Ishikawa (cell line): Measurements from ENCODE around the gene EEPD1.

Experiments used
- CEBPB ChIP-seq: IDR thresholded peaks from 2 replicates; pipeline ENCODE4 v1.6.1; 2012
- CREB1 ChIP-seq: IDR thresholded peaks from 2 replicates; pipeline ENCODE4 v1.6.1; 2012; ENCODE audit warnings: low read depth
- EP300 ChIP-seq: IDR thresholded peaks from 2 replicates; pipeline ENCODE4 v1.6.1; 2012; ENCODE audit warnings: borderline replicate concordance
- NFIC ChIP-seq: IDR thresholded peaks from 2 replicates; pipeline ENCODE4 v1.6.1; 2012
- RAD21 ChIP-seq: IDR thresholded peaks from 2 replicates; pipeline ENCODE4 v1.6.1; 2012; ENCODE audit warnings: low read depth
- TAF1 ChIP-seq: IDR thresholded peaks from 2 replicates; pipeline ENCODE4 v1.6.1; 2012; ENCODE audit warnings: low read depth, mild to moderate bottlenecking
- TCF12 ChIP-seq: IDR thresholded peaks from 2 replicates; pipeline ENCODE4 v1.6.1; 2012; ENCODE audit warnings: low read depth
- TEAD4 ChIP-seq: IDR thresholded peaks from 2 replicates; pipeline ENCODE4 v1.6.1; 2012
- YY1 ChIP-seq: IDR thresholded peaks from 2 replicates; pipeline ENCODE4 v1.6.1; 2012; ENCODE audit warnings: low read depth
- ZBTB7A ChIP-seq: IDR thresholded peaks from 2 replicates; pipeline ENCODE4 v1.6.1; 2012; ENCODE audit warnings: low read depth
- TF ChIP-seq, protein P1 (sequence below): IDR thresholded peaks from 2 replicates; pipeline ENCODE4 v1.6.1; 2012
- TF ChIP-seq, protein P2 (sequence below): IDR thresholded peaks from 2 replicates; pipeline ENCODE4 v1.6.1; 2012
- TF ChIP-seq, protein P3 (sequence below): IDR thresholded peaks from 2 replicates; pipeline ENCODE4 v1.6.1; 2012; ENCODE audit warnings: low read depth, mild to moderate bottlenecking

DNA sequence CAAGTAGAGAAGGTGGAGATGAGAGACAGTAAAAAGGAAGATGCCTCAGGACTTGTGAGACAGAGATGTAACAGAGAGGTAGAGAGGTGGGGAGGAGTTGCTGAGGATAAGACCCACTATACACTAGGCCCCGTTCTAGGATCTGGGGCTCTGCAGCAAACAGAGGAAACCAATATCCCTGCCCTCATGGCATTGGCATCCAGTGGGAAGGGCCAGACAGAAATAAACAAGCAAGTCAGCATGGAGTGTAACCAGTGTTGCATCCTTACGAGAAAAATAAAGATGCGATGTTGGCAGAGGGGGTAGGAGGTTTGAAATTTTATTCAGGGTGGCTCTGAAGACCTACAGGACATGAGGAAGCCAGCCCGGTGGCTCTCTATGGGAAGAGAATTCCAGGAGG, 22.0 kb upstream of the EEPD1 start:
- TF ChIP-seq, protein P1, sequence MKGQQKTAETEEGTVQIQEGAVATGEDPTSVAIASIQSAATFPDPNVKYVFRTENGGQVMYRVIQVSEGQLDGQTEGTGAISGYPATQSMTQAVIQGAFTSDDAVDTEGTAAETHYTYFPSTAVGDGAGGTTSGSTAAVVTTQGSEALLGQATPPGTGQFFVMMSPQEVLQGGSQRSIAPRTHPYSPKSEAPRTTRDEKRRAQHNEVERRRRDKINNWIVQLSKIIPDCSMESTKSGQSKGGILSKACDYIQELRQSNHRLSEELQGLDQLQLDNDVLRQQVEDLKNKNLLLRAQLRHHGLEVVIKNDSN = no peak
- TF ChIP-seq RAD21 (no peak), ZBTB7A (no peak), TAF1 (no peak), YY1 (no peak), TCF12 (no peak), TEAD4 (no peak), NFIC (no peak), EP300 (no peak), CEBPB (no peak), CREB1 (no peak)
- TF ChIP-seq, protein P2, sequence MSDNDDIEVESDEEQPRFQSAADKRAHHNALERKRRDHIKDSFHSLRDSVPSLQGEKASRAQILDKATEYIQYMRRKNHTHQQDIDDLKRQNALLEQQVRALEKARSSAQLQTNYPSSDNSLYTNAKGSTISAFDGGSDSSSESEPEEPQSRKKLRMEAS = no peak
- TF ChIP-seq, protein P3, sequence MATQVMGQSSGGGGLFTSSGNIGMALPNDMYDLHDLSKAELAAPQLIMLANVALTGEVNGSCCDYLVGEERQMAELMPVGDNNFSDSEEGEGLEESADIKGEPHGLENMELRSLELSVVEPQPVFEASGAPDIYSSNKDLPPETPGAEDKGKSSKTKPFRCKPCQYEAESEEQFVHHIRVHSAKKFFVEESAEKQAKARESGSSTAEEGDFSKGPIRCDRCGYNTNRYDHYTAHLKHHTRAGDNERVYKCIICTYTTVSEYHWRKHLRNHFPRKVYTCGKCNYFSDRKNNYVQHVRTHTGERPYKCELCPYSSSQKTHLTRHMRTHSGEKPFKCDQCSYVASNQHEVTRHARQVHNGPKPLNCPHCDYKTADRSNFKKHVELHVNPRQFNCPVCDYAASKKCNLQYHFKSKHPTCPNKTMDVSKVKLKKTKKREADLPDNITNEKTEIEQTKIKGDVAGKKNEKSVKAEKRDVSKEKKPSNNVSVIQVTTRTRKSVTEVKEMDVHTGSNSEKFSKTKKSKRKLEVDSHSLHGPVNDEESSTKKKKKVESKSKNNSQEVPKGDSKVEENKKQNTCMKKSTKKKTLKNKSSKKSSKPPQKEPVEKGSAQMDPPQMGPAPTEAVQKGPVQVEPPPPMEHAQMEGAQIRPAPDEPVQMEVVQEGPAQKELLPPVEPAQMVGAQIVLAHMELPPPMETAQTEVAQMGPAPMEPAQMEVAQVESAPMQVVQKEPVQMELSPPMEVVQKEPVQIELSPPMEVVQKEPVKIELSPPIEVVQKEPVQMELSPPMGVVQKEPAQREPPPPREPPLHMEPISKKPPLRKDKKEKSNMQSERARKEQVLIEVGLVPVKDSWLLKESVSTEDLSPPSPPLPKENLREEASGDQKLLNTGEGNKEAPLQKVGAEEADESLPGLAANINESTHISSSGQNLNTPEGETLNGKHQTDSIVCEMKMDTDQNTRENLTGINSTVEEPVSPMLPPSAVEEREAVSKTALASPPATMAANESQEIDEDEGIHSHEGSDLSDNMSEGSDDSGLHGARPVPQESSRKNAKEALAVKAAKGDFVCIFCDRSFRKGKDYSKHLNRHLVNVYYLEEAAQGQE = no peak
